ENCODE data around the gene MAP4K4.

DNA sequence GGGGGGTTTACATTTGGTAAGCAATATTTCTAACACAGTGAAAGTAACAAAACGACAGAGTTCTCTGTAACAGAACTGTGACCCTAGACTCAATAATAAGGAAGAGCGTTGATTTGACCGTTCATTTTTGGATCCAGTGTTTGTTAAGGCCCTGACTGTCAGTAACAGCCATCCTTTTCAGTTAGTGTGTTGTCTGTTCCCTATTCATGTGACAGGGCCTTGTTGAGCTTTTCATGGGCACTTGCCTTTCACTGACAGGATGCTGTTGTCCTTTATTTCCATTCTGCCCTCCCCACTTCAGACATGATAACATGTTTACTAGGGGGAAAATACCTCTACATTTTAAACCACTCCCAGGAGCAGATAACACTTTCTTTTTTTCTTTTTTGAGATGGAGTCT is 45.8 kb downstream of the MAP4K4 start:
- TF ChIP-seq, protein P1, sequence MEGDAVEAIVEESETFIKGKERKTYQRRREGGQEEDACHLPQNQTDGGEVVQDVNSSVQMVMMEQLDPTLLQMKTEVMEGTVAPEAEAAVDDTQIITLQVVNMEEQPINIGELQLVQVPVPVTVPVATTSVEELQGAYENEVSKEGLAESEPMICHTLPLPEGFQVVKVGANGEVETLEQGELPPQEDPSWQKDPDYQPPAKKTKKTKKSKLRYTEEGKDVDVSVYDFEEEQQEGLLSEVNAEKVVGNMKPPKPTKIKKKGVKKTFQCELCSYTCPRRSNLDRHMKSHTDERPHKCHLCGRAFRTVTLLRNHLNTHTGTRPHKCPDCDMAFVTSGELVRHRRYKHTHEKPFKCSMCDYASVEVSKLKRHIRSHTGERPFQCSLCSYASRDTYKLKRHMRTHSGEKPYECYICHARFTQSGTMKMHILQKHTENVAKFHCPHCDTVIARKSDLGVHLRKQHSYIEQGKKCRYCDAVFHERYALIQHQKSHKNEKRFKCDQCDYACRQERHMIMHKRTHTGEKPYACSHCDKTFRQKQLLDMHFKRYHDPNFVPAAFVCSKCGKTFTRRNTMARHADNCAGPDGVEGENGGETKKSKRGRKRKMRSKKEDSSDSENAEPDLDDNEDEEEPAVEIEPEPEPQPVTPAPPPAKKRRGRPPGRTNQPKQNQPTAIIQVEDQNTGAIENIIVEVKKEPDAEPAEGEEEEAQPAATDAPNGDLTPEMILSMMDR (conservative IDR thresholded peaks at IDR 0.05; ENCODE audit: low read depth, low read length) = no peak
- no peak for TF ChIP-seq EZH2 (IDR thresholded peaks at IDR 0.05; ENCODE audit: low read length, unreplicated experiment)

Measured in PC-3 (cell line).